ENCODE measurements around the gene EPS8. TPM values are rescaled to one million over a fixed set of nuclear protein-coding genes. Genes with fewer than 3 reads are reported as not detected.

EPS8 gene
- total and polyA plus RNA-seq, 2 donors (not counting 1 experiment from before 2014, with no cell fraction given) = 0.76 to 0.96 TPM

GRCh38 chr12:15757553-15758255 is 31.5 kb downstream of the EPS8 start:
- TF ChIP-seq CTCF (IDR thresholded peaks at IDR 0.05) = no peak
- TF ChIP-seq EZH2 (IDR thresholded peaks at IDR 0.05; ENCODE audit: borderline replicate concordance, insufficient read depth, low read depth, low read length, poor library complexity, severe bottlenecking) = no peak
- H3K4me2 ChIP-seq (replicated peaks; ENCODE audit: low read depth, low read length, poor library complexity, severe bottlenecking) = no peak overlapping the region
- ATAC-seq (ENCODE audit: low read depth) = no peak
- H3K27me3 ChIP-seq (replicated peaks in 1 of 4; ENCODE audit: control extremely low read depth in 1 of 4, control insufficient read depth in 3 of 4, insufficient read depth in 4 of 4, low read length in 3 of 4) = no peaks in the 10 kb centered on the region
- H2AFZ ChIP-seq (ENCODE audit: insufficient read depth, low read depth, low read length, poor library complexity, severe bottlenecking) = no peak overlapping the region
- CTCF ChIA-PET = no interaction called here
- H3K36me3 ChIP-seq (replicated peaks in 1 of 2; ENCODE audit: control extremely low read depth in 1 of 2, control insufficient read depth in 1 of 2, extremely low read depth in 1 of 2, insufficient read depth in 2 of 2, low read length in 1 of 2) = no peaks in the 10 kb centered on the region
- no peaks in the 10 kb centered on the region for H3K9me3 ChIP-seq (ENCODE audit: control extremely low read depth in 1 of 3, control insufficient read depth in 2 of 3, insufficient read depth in 1 of 3, low read length in 2 of 3)
- Mint-ChIP-seq H3K27me3 (peaks cover 25% of the 10 kb centered on the region), H3K4me3 (no peak overlapping the region), H3K9me3 (ENCODE audit: insufficient read depth) (no peaks in the 10 kb centered on the region), H3K4me1 (no peaks in the 10 kb centered on the region), H3K27ac (no peak overlapping the region)
- intact Hi-C loops (cut with micrococcal nuclease) = no loop called here
- H3K79me2 ChIP-seq (ENCODE audit: control insufficient read depth, insufficient read depth, low read length) = no peaks in the 10 kb centered on the region
- H3K27ac ChIP-seq (ENCODE audit: low read length in 2 of 2) = no peak overlapping the region
- no peak overlapping the region for H3K9ac ChIP-seq (ENCODE audit: low read length)
- WGBS (ENCODE audit: insufficient coverage) = 98% methylated on average over 3 of the region's 7 CpGs
- DNase-seq = no peak
- H3K4me1 ChIP-seq (ENCODE audit: control insufficient read depth in 2 of 2, insufficient read depth in 2 of 2, low read length in 2 of 2) = no peaks in the 10 kb centered on the region
- no peaks in the 10 kb centered on the region for H4K20me1 ChIP-seq (ENCODE audit: control insufficient read depth, insufficient read depth, low read length, poor library complexity, severe bottlenecking)
- POLR2A ChIA-PET = no interaction called here
- H3K4me3 ChIP-seq (ENCODE audit: control extremely low read depth in 1 of 5, extremely low read depth in 1 of 5, insufficient read depth in 1 of 5, low read depth in 2 of 5, low read length in 4 of 5) = no peak overlapping the region

- Histone ChIP-seq H3K36me3 (replicated peaks in 1 of 2; ENCODE audit: control extremely low read depth in 1 of 2, control insufficient read depth in 1 of 2, extremely low read depth in 1 of 2, insufficient read depth in 2 of 2, low read length in 1 of 2) (no peaks in the 10 kb centered on the region), H2AFZ (ENCODE audit: insufficient read depth, low read depth, low read length, poor library complexity, severe bottlenecking) (no peak overlapping the region), H3K9me3 (ENCODE audit: control extremely low read depth in 1 of 3, control insufficient read depth in 2 of 3, insufficient read depth in 1 of 3, low read length in 2 of 3) (no peaks in the 10 kb centered on the region), H3K4me3 (ENCODE audit: control extremely low read depth in 1 of 5, extremely low read depth in 1 of 5, insufficient read depth in 1 of 5, low read depth in 2 of 5, low read length in 4 of 5) (no peak overlapping the region), H4K20me1 (ENCODE audit: control insufficient read depth, insufficient read depth, low read length, poor library complexity, severe bottlenecking) (no peaks in the 10 kb centered on the region), H3K9ac (ENCODE audit: low read length) (no peak overlapping the region), H3K79me2 (ENCODE audit: control insufficient read depth, insufficient read depth, low read length) (no peaks in the 10 kb centered on the region), H3K27ac (ENCODE audit: low read length in 2 of 2) (no peak overlapping the region), H3K27me3 (replicated peaks in 1 of 4; ENCODE audit: control extremely low read depth in 1 of 4, control insufficient read depth in 3 of 4, insufficient read depth in 4 of 4, low read length in 3 of 4) (no peaks in the 10 kb centered on the region), H3K4me1 (ENCODE audit: control insufficient read depth in 2 of 2, insufficient read depth in 2 of 2, low read length in 2 of 2) (no peaks in the 10 kb centered on the region), H3K4me2 (replicated peaks; ENCODE audit: low read depth, low read length, poor library complexity, severe bottlenecking) (no peak overlapping the region)
- ATAC-seq (ENCODE audit: low read depth) (no peak), DNase-seq (no peak)
- POLR2A ChIA-PET = no interaction called here
- Mint-ChIP-seq H3K27me3 (peaks cover 25% of the 10 kb centered on the region), H3K9me3 (ENCODE audit: insufficient read depth) (no peaks in the 10 kb centered on the region), H3K4me3 (no peak overlapping the region), H3K4me1 (no peaks in the 10 kb centered on the region), H3K27ac (no peak overlapping the region)
- WGBS (ENCODE audit: insufficient coverage) = no CpG with 5 or more reads among the region's 1 CpG
- TF ChIP-seq EZH2 (IDR thresholded peaks at IDR 0.05; ENCODE audit: borderline replicate concordance, insufficient read depth, low read depth, low read length, poor library complexity, severe bottlenecking) (no peak), CTCF (IDR thresholded peaks at IDR 0.05) (no peak)
- intact Hi-C loops (cut with micrococcal nuclease) = no loop called here
- CTCF ChIA-PET = no interaction called here
Observed at GRCh38 chr12:15756822-15757221, 32.4 kb downstream of the EPS8 start.
